T-helper 1 cell treated with Interleukin-12 subunit alpha and Interleukin-12 subunit beta and Interleukin-4 antibody, amounts not matched to agents 30 μg/mL and 1 μg/mL, for 36 hours (primary cell): ENCODE data around the gene TNFAIP8.
"Not testable (repeated sequence)": the region's sequence is repeated elsewhere in the genome, so short reads cannot be mapped to it uniquely, and the experiment has no call there.

Experiments
- H3K27ac Mint-ChIP-seq: one replicate; pipeline ENCODE4 v1.8.0; 2021; ENCODE audit warnings: mild to moderate bottlenecking, mixed read lengths
- H3K27me3 Mint-ChIP-seq: one replicate; pipeline ENCODE4 v1.8.0; 2021; ENCODE audit warnings: low read depth, mixed read lengths
- H3K36me3 Mint-ChIP-seq: one replicate; pipeline ENCODE4 v1.8.0; 2021; ENCODE audit warnings: low read depth, mixed read lengths
- H3K4me1 Mint-ChIP-seq: one replicate; pipeline ENCODE4 v1.8.0; 2021; ENCODE audit warnings: low read depth, mixed read lengths
- H3K4me3 Mint-ChIP-seq: one replicate; pipeline ENCODE4 v1.8.0; 2021; ENCODE audit warnings: mild to moderate bottlenecking, moderate library complexity, mixed read lengths
- H3K9me3 Mint-ChIP-seq: one replicate; pipeline ENCODE4 v1.8.0; 2021; ENCODE audit warnings: mixed read lengths

TNFAIP8 gene

GRCh38 chr5:119411361-119412278, 55.8 kb downstream of the TNFAIP8 start:
- H3K27ac Mint-ChIP-seq = peak overlapping the region; percentile 47
- peaks cover 3% of the 10 kb centered on the region for H3K27me3 Mint-ChIP-seq
- H3K9me3 Mint-ChIP-seq = no peaks in the 10 kb centered on the region
- no peaks in the 10 kb centered on the region for H3K36me3 Mint-ChIP-seq
- peak overlapping the region; percentile 86 for H3K4me3 Mint-ChIP-seq
- H3K4me1 Mint-ChIP-seq = peaks cover 30% of the 10 kb centered on the region

GRCh38 chr5:119412279-119413227, 56.7 kb downstream of the TNFAIP8 start:
- no peaks in the 10 kb centered on the region for H3K9me3 Mint-ChIP-seq
- H3K4me3 Mint-ChIP-seq = peak overlapping the region; percentile 86
- H3K27me3 Mint-ChIP-seq = peaks cover 3% of the 10 kb centered on the region
- no peaks in the 10 kb centered on the region for H3K36me3 Mint-ChIP-seq
- peaks cover 33% of the 10 kb centered on the region for H3K4me1 Mint-ChIP-seq
- H3K27ac Mint-ChIP-seq = peak overlapping the region; percentile 47

- H3K27ac Mint-ChIP-seq, H3K4me3 Mint-ChIP-seq, H3K36me3 Mint-ChIP-seq, H3K27me3 Mint-ChIP-seq, H3K9me3 Mint-ChIP-seq: not testable (repeated sequence)
- H3K4me1 Mint-ChIP-seq = peaks cover 34% of the 10 kb centered on the region
Measured at GRCh38 chr5:119414124-119414734, 58.4 kb downstream of the TNFAIP8 start.

GRCh38 chr5:119417891-119418605, 62.2 kb downstream of the TNFAIP8 start:
- Mint-ChIP-seq H3K27ac (no peak overlapping the region), H3K9me3 (no peaks in the 10 kb centered on the region), H3K27me3 (no peaks in the 10 kb centered on the region), H3K4me3 (no peak overlapping the region), H3K36me3 (no peaks in the 10 kb centered on the region), H3K4me1 (peaks cover 12% of the 10 kb centered on the region)

GRCh38 chr5:119418606-119419100, 62.8 kb downstream of the TNFAIP8 start:
- H3K27me3 Mint-ChIP-seq = no peaks in the 10 kb centered on the region
- no peak overlapping the region for H3K27ac Mint-ChIP-seq
- H3K4me1 Mint-ChIP-seq = peaks cover 12% of the 10 kb centered on the region
- H3K4me3 Mint-ChIP-seq = no peak overlapping the region
- H3K36me3 Mint-ChIP-seq = no peaks in the 10 kb centered on the region
- H3K9me3 Mint-ChIP-seq = no peaks in the 10 kb centered on the region

GRCh38 chr5:119420169-119420568, 64.3 kb downstream of the TNFAIP8 start:
- Mint-ChIP-seq H3K36me3 (no peaks in the 10 kb centered on the region), H3K27ac (no peak overlapping the region), H3K4me3 (no peak overlapping the region), H3K4me1 (peaks cover 9% of the 10 kb centered on the region), H3K9me3 (no peaks in the 10 kb centered on the region), H3K27me3 (peaks cover 5% of the 10 kb centered on the region)

GRCh38 chr5:119426057-119426456, 70.2 kb downstream of the TNFAIP8 start:
- H3K36me3 Mint-ChIP-seq = no peaks in the 10 kb centered on the region
- H3K4me3 Mint-ChIP-seq = no peak overlapping the region
- peaks cover 5% of the 10 kb centered on the region for H3K27me3 Mint-ChIP-seq
- peaks cover 3% of the 10 kb centered on the region for H3K4me1 Mint-ChIP-seq
- peaks cover 1% of the 10 kb centered on the region for H3K9me3 Mint-ChIP-seq
- H3K27ac Mint-ChIP-seq = no peak overlapping the region

- Mint-ChIP-seq H3K36me3 (no peaks in the 10 kb centered on the region), H3K4me1 (peaks cover 3% of the 10 kb centered on the region), H3K27ac (no peak overlapping the region), H3K9me3 (peaks cover 3% of the 10 kb centered on the region), H3K27me3 (peaks cover 5% of the 10 kb centered on the region), H3K4me3 (no peak overlapping the region)
Measured at GRCh38 chr5:119427060-119427459, 71.2 kb downstream of the TNFAIP8 start.

- not testable (repeated sequence) for H3K27ac Mint-ChIP-seq, H3K27me3 Mint-ChIP-seq, H3K4me3 Mint-ChIP-seq
Measured at GRCh38 chr5:119427596-119427995, 71.8 kb downstream of the TNFAIP8 start.

GRCh38 chr5:119428166-119428565, 72.3 kb downstream of the TNFAIP8 start:
- H3K27me3 Mint-ChIP-seq, H3K9me3 Mint-ChIP-seq, H3K36me3 Mint-ChIP-seq, H3K4me3 Mint-ChIP-seq, H3K4me1 Mint-ChIP-seq, H3K27ac Mint-ChIP-seq: not testable (repeated sequence)

More at GRCh38 chr5:119427596-119427995, 71.8 kb downstream of the TNFAIP8 start:
- H3K9me3 Mint-ChIP-seq, H3K36me3 Mint-ChIP-seq, H3K4me1 Mint-ChIP-seq: not testable (repeated sequence)

GRCh38 chr5:119428574-119428973, 72.8 kb downstream of the TNFAIP8 start:
- H3K4me3 Mint-ChIP-seq, H3K36me3 Mint-ChIP-seq, H3K27ac Mint-ChIP-seq, H3K9me3 Mint-ChIP-seq, H3K27me3 Mint-ChIP-seq, H3K4me1 Mint-ChIP-seq: not testable (repeated sequence)

- not testable (repeated sequence) for H3K36me3 Mint-ChIP-seq, H3K4me3 Mint-ChIP-seq, H3K9me3 Mint-ChIP-seq, H3K27ac Mint-ChIP-seq
- Mint-ChIP-seq H3K27me3 (peaks cover 12% of the 10 kb centered on the region), H3K4me1 (peaks cover 11% of the 10 kb centered on the region)
Measured at GRCh38 chr5:119432674-119433237, 76.9 kb downstream of the TNFAIP8 start.

- Mint-ChIP-seq H3K36me3 (no peaks in the 10 kb centered on the region), H3K27me3 (peaks cover 25% of the 10 kb centered on the region), H3K4me3 (no peak overlapping the region), H3K4me1 (peaks cover 11% of the 10 kb centered on the region), H3K27ac (no peak overlapping the region), H3K9me3 (peaks cover 3% of the 10 kb centered on the region)
Measured at GRCh38 chr5:119435436-119436132, 79.8 kb downstream of the TNFAIP8 start.
